ENCODE data around the gene SMOC2.

The SMOC2 gene

GRCh38 chr6:168624540-168624939 is 183.6 kb downstream of the SMOC2 start:
- no peak for DNase-seq (ENCODE audit: low read depth, low spot score)

- no peak for DNase-seq (ENCODE audit: low read depth, low spot score)
Measured at GRCh38 chr6:168624948-168625347, 184.0 kb downstream of the SMOC2 start.

GRCh38 chr6:168625602-168626001 is 184.6 kb downstream of the SMOC2 start:
- no peak for DNase-seq (ENCODE audit: low read depth, low spot score)

- no peak for DNase-seq (ENCODE audit: low read depth, low spot score)
Measured at GRCh38 chr6:168626046-168626602, 185.1 kb downstream of the SMOC2 start.

- DNase-seq (ENCODE audit: low read depth, low spot score), result no peak
Measured at GRCh38 chr6:168627506-168628175, 186.7 kb downstream of the SMOC2 start.

GRCh38 chr6:168628176-168628553 is 187.2 kb downstream of the SMOC2 start:
- no peak for DNase-seq (ENCODE audit: low read depth, low spot score)

GRCh38 chr6:168628732-168629245 is 187.8 kb downstream of the SMOC2 start:
- DNase-seq (ENCODE audit: low read depth, low spot score), result no peak

GRCh38 chr6:168631564-168631963 is 190.6 kb downstream of the SMOC2 start:
- no peak for DNase-seq (ENCODE audit: low read depth, low spot score)

- no peak for DNase-seq (ENCODE audit: low read depth, low spot score)
Measured at GRCh38 chr6:168632694-168633093, 191.7 kb downstream of the SMOC2 start.

GRCh38 chr6:168634541-168635328 is 193.8 kb downstream of the SMOC2 start:
- DNase-seq (ENCODE audit: low read depth, low spot score), result no peak

- DNase-seq (ENCODE audit: low read depth, low spot score), result no peak
Measured at GRCh38 chr6:168636147-168637004, 195.4 kb downstream of the SMOC2 start.

GRCh38 chr6:168637834-168638233 is 196.8 kb downstream of the SMOC2 start:
- no peak for DNase-seq (ENCODE audit: low read depth, low spot score)

GRCh38 chr6:168638468-168639271 is 197.7 kb downstream of the SMOC2 start:
- no peak for DNase-seq (ENCODE audit: low read depth, low spot score)

- no peak for DNase-seq (ENCODE audit: low read depth, low spot score)
Measured at GRCh38 chr6:168640181-168640580, 199.2 kb downstream of the SMOC2 start.

- no peak for DNase-seq (ENCODE audit: low read depth, low spot score)
Measured at GRCh38 chr6:168640768-168641167, 199.8 kb downstream of the SMOC2 start.

GRCh38 chr6:168641446-168641845 is 200.5 kb downstream of the SMOC2 start:
- DNase-seq (ENCODE audit: low read depth, low spot score), result no peak

- no peak for DNase-seq (ENCODE audit: low read depth, low spot score)
Measured at GRCh38 chr6:168643401-168643800, 202.4 kb downstream of the SMOC2 start.

- no peak for DNase-seq (ENCODE audit: low read depth, low spot score)
Measured at GRCh38 chr6:168645326-168645725, 204.3 kb downstream of the SMOC2 start.

- no peak for DNase-seq (ENCODE audit: low read depth, low spot score)
Measured at GRCh38 chr6:168647271-168647670, 206.3 kb downstream of the SMOC2 start.

- no peak for DNase-seq (ENCODE audit: low read depth, low spot score)
Measured at GRCh38 chr6:168648240-168649125, 207.5 kb downstream of the SMOC2 start.

Data from brain pericyte (primary cell).